ENCODE data around the gene SLC39A13. TPM values are rescaled to one million over a fixed set of nuclear protein-coding genes. Genes with fewer than 3 reads are reported as not detected.

The SLC39A13 gene
- total and polyA plus RNA-seq, 12 donors: 8.2 to 92.9 (median 58.6) TPM

- 64 to 79% (median 73%) methylated on average over 15 to 17 of the region's 17 CpGs for WGBS, 4 donors
- H3K27me3 ChIP-seq: no peaks in the 10 kb centered on the region
- TF ChIP-seq POLR2A (IDR thresholded peaks at IDR 0.05): no peak
- TF ChIP-seq, protein P1, sequence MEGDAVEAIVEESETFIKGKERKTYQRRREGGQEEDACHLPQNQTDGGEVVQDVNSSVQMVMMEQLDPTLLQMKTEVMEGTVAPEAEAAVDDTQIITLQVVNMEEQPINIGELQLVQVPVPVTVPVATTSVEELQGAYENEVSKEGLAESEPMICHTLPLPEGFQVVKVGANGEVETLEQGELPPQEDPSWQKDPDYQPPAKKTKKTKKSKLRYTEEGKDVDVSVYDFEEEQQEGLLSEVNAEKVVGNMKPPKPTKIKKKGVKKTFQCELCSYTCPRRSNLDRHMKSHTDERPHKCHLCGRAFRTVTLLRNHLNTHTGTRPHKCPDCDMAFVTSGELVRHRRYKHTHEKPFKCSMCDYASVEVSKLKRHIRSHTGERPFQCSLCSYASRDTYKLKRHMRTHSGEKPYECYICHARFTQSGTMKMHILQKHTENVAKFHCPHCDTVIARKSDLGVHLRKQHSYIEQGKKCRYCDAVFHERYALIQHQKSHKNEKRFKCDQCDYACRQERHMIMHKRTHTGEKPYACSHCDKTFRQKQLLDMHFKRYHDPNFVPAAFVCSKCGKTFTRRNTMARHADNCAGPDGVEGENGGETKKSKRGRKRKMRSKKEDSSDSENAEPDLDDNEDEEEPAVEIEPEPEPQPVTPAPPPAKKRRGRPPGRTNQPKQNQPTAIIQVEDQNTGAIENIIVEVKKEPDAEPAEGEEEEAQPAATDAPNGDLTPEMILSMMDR (IDR thresholded peaks at IDR 0.05): no peak
- intact Hi-C loops (cut with DNase I): loop anchor here in 1 of 2 donors (10.0 kb wide), 1 partner anchor 95 kb away; no protein-coding TSS in a partner anchor
- H3K9me3 ChIP-seq (replicated peaks in 1 of 3): no peaks in the 10 kb centered on the region
- peaks cover 5 to 7% of the 10 kb centered on the region in 2 donors for H3K4me1 ChIP-seq (replicated peaks in 1 of 2)
- peak in 2 of 7 donors; percentile 25 to 29 for DNase-seq
- no peak overlapping the region for H3K27ac ChIP-seq
- no peak overlapping the region for H3K4me3 ChIP-seq
- no peaks in the 10 kb centered on the region for H3K36me3 ChIP-seq (replicated peaks in 1 of 2)
Observed at GRCh38 chr11:47359586-47359985, 48.8 kb upstream of the SLC39A13 start.

- H3K36me3 ChIP-seq (replicated peaks in 1 of 2): no peaks in the 10 kb centered on the region
- H3K27me3 ChIP-seq: no peaks in the 10 kb centered on the region
- H3K4me3 ChIP-seq: no peak overlapping the region
- no peaks in the 10 kb centered on the region for H3K9me3 ChIP-seq (replicated peaks in 1 of 3)
- no peak overlapping the region for H3K27ac ChIP-seq
- peaks cover 0 to 2% of the 10 kb centered on the region in 2 donors for H3K4me1 ChIP-seq (replicated peaks in 1 of 2)
- intact Hi-C loops (cut with DNase I): no loop called here
- WGBS, 4 donors: 90 to 95% (median 92%) methylated on average over 14 to 15 of the region's 15 CpGs
- no peak for TF ChIP-seq POLR2A (IDR thresholded peaks at IDR 0.05)
- TF ChIP-seq, protein P1 (IDR thresholded peaks at IDR 0.05): no peak
- DNase-seq: no peak
Observed at GRCh38 chr11:47360341-47360740, 48.0 kb upstream of the SLC39A13 start.

GRCh38 chr11:47361419-47361818, 47.0 kb upstream of the SLC39A13 start:
- DNase-seq: no peak
- Histone ChIP-seq H3K27ac (no peak overlapping the region), H3K36me3 (replicated peaks in 1 of 2) (no peaks in the 10 kb centered on the region), H3K27me3 (no peaks in the 10 kb centered on the region), H3K4me1 (replicated peaks in 1 of 2) (no peaks in the 10 kb centered on the region), H3K4me3 (no peak overlapping the region), H3K9me3 (replicated peaks in 1 of 3) (no peaks in the 10 kb centered on the region)
- 84 to 89% (median 85%) methylated on average over 11 to 13 of the region's 13 CpGs for WGBS, 4 donors
- TF ChIP-seq, protein P1 (IDR thresholded peaks at IDR 0.05): no peak
- no peak for TF ChIP-seq POLR2A (IDR thresholded peaks at IDR 0.05)
- intact Hi-C loops (cut with DNase I): no loop called here

DNA sequence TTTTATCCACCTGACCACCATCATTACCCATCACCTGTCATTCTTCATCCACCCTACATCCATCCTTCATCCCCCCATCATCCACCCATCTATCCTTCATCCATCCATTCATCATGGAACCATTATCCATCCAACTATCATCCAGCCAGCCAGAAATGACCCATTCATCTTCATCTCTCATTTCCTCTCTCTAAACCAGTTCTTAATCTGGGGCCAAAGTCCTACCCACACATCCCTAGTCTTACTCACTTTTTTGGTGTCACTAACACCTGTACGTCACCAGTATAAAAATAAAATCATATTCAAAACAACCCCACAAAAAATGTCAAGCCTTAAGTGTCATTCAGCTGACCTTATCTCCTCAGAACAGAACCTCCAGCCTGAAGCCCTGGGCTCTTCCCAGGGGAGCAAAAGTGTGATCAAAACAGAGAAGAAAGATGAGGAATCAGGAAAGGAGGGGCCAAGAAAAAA, 42.3 kb upstream of the SLC39A13 start:
- Histone ChIP-seq H3K27me3 (no peaks in the 10 kb centered on the region), H3K27ac (no peak overlapping the region), H3K4me1 (replicated peaks in 1 of 2) (peaks cover 4 to 7% of the 10 kb centered on the region in 2 donors), H3K36me3 (replicated peaks in 1 of 2) (no peaks in the 10 kb centered on the region), H3K9me3 (replicated peaks in 1 of 3) (no peaks in the 10 kb centered on the region), H3K4me3 (no peak overlapping the region)
- intact Hi-C loops (cut with DNase I): no loop called here
- DNase-seq: no peak
- WGBS, 4 donors: 67 to 78% (median 72%) methylated on average over 1 of the region's 1 CpG
- TF ChIP-seq POLR2A (IDR thresholded peaks at IDR 0.05): no peak
- TF ChIP-seq, protein P1 (IDR thresholded peaks at IDR 0.05): no peak
